SK-N-SH treated with all-trans-retinoic acid at 6 μM for 48 hours (cell line): ENCODE measurements around the gene PIERCE2.

Source experiments
- TSHZ2 ChIP-seq: fragments of 250-450 bp; sonication (Bioruptor Pico); IDR thresholded peaks from 2 replicates; pipeline ENCODE4 v1.5.0; 2020; ENCODE audit warnings: mild to moderate bottlenecking, moderate library complexity
- ZC3H10 ChIP-seq: fragments of 250-450 bp; sonication (Bioruptor Pico); IDR thresholded peaks from 2 replicates; pipeline ENCODE4 v1.5.1; 2021; ENCODE audit warnings: mild to moderate bottlenecking, moderate library complexity
- ZFP3 ChIP-seq: fragments of 250-450 bp; sonication (Bioruptor Pico); IDR thresholded peaks from 2 replicates; pipeline ENCODE4 v1.5.0; 2020; ENCODE audit warnings: mild to moderate bottlenecking, moderate library complexity
- ZFP30 ChIP-seq: fragments of 450-650 bp; formaldehyde crosslinking; IDR thresholded peaks from 2 replicates; pipeline ENCODE4 v1.5.0; 2022; ENCODE audit warnings: mild to moderate bottlenecking, moderate library complexity
- ZNF565 ChIP-seq: fragments of 450-650 bp; formaldehyde crosslinking; conservative IDR thresholded peaks from 2 replicates; pipeline ENCODE4 v1.5.0; 2020; ENCODE audit warnings: low read depth, mild to moderate bottlenecking, moderate library complexity

DNA sequence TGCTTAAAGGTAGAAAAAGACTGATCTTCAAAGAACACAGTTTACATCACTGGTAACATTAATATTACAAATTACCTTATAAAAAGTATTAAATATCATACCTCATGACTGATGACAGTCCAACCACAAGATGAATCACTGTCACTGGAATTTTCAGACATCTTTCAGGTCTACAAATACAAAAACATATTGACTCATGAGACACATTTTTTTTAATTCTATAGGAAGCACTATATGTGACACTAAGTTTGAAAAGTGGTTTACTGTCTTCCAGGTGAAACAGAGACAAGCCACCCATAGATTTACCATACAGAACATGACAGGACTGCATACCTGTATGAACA is 19.1 kb upstream of the PIERCE2 start:
- no peak for TF ChIP-seq ZFP3
- TF ChIP-seq ZFP30, result no peak
- TF ChIP-seq TSHZ2 (CRISPR knock-in tag), result no peak
- TF ChIP-seq ZC3H10, result 0 out of 2 replicates have a peak, but pooled peaks have one; percentile 11
- TF ChIP-seq ZNF565 (CRISPR knock-in tag), result no peak
